ENCODE data around the gene RASA4B.
"Not testable (repeated sequence)": the region's sequence is repeated elsewhere in the genome, so short reads cannot be mapped to it uniquely, and the experiment has no call there.

DNA sequence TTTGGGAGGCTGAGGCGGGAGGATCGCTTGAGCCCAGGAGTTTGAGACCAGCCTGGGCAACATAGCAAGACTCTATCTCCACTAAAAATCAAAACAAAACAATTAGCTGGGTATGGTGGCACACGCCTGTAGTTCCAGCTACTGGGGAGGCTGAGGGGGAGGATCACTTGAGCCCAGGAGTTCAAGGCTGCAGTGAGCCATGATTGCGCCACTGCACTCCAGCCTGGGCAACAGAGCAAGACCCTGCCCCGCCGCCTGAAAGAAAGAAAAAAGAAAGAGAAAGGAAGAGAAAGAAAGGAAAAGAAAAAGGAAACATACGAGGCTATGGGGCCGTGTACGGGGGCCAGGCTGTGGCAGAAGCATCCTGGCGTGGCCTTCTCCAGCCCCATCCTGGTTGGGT lies 62.6 kb downstream of the RASA4B start:
- not testable (repeated sequence) for TF ChIP-seq EGR1 (IDR thresholded peaks at IDR 0.05; ENCODE audit: low read depth); RAD21 (IDR thresholded peaks at IDR 0.05; ENCODE audit: low read depth); POLR2AphosphoS5 (IDR thresholded peaks at IDR 0.05; ENCODE audit: low read depth, low read length); POLR2A (IDR thresholded peaks at IDR 0.05; ENCODE audit: borderline replicate concordance, extremely low read depth, insufficient read depth, insufficient read length); EZH2phosphoT487 (IDR thresholded peaks at IDR 0.05; ENCODE audit: borderline replicate concordance); TCF7L2 (IDR thresholded peaks at IDR 0.05; ENCODE audit: borderline replicate concordance, extremely low read depth, insufficient read depth, insufficient read length); EZH2 (IDR thresholded peaks at IDR 0.05); YY1 (IDR thresholded peaks at IDR 0.05; ENCODE audit: extremely low read depth, insufficient replicate concordance, low read depth, low read length); ZNF274 (IDR thresholded peaks at IDR 0.05; ENCODE audit: low read depth, low read length)
- TF ChIP-seq, protein P1, sequence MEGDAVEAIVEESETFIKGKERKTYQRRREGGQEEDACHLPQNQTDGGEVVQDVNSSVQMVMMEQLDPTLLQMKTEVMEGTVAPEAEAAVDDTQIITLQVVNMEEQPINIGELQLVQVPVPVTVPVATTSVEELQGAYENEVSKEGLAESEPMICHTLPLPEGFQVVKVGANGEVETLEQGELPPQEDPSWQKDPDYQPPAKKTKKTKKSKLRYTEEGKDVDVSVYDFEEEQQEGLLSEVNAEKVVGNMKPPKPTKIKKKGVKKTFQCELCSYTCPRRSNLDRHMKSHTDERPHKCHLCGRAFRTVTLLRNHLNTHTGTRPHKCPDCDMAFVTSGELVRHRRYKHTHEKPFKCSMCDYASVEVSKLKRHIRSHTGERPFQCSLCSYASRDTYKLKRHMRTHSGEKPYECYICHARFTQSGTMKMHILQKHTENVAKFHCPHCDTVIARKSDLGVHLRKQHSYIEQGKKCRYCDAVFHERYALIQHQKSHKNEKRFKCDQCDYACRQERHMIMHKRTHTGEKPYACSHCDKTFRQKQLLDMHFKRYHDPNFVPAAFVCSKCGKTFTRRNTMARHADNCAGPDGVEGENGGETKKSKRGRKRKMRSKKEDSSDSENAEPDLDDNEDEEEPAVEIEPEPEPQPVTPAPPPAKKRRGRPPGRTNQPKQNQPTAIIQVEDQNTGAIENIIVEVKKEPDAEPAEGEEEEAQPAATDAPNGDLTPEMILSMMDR (IDR thresholded peaks at IDR 0.05 in 2 of 3, conservative IDR thresholded peaks at IDR 0.05 in 1 of 3; ENCODE audit: borderline replicate concordance in 1 of 3, insufficient read depth in 1 of 3, low read depth in 2 of 3, low read length in 2 of 3): not testable (repeated sequence)
